ENCODE data around the gene CALN1.
"Not testable (repeated sequence)": the region's sequence is repeated elsewhere in the genome, so short reads cannot be mapped to it uniquely, and the experiment has no call there.

The CALN1 gene

GRCh38 chr7:71937840-71938371, 474.2 kb downstream of the CALN1 start:
- peak; percentile 80 for DNase-seq

DNA sequence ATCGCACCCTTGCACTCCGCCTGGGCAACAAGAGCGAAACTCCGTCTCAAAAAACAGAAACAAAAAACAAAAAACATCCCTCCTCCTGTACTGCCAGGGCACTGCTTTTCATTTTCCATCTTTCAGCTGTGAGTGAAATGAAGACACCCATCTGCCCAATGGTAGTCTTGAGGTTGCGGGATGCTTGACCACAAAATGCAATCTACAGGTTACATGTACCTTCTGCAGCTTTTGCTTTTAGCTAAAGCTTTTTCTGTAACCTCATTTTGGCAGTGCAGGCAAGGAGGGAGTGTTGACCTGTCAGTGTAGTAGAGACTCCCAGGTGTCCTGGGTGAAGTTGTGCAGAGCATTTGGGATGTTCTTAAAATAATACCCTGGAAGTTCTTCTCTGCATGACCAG, 476.5 kb downstream of the CALN1 start:
- no peak for DNase-seq

DNA sequence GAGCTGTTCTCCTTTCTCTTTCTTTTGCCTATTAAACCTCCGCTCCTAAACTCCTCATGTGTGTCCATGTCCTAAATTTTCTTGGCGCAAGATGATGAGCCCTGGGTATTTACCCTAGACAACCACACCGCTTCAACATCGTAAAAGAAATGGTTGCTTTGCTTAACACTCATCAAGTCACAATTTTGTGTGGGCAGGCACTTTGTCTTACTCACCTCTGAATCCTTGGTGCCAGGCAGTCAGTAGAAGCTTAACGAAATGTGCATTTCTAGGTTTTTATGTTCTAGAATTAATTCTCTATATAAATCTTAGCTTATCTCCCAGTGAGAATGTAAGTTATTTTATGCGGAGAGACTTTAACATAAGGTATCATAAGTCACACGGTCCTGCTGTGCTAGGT, 478.7 kb downstream of the CALN1 start:
- DNase-seq = no peak

- no peak for DNase-seq
These were observed 486.5 kb downstream of the CALN1 start for GRCh38 chr7:71925663-71926062.

- not testable (repeated sequence) for DNase-seq
These were observed 497.9 kb downstream of the CALN1 start for GRCh38 chr7:71914204-71914603.

- DNase-seq = no peak
These were observed 499.7 kb downstream of the CALN1 start for GRCh38 chr7:71912476-71912875.

GRCh38 chr7:71911051-71911450, 501.1 kb downstream of the CALN1 start:
- no peak for DNase-seq

DNA sequence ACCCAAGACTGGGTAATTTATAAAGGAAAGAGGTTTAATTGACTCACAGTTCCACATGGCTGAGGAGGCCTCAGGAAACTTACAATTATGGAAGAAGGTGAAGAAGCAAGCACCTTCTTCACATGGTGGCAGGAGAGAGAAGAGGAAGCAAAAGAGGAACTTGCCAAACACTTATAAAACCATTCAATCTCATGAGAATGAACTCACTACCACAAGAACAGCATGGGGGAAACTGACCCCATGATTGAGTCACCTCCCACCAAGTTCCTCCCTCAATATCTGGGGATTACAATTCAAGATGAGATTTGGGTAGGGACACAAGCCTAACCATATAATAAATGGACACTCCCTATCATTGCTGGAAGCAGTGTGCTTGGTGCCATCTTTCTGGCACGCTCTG, 506.3 kb downstream of the CALN1 start:
- DNase-seq = no peak

- no peak for DNase-seq
These were observed 507.7 kb downstream of the CALN1 start for GRCh38 chr7:71904484-71904883.

DNA sequence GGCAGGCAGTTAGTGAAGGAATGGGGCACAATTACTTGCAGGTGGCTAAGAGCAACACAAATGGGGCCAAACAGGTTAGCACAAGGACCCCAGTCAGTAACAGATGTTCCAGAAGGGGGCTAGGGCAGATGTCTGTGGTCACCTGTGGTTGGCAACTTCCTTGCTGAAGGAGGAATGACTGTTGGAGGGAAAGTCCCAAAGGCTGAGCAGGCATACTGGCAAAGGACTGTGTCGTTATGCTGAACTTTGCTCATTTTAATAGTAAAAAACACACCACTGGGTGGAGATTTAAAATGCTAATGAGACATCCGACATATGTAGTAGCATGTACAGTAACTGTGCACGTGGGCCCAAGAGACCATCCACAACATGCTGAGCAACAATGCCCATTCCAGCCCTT, 511.6 kb downstream of the CALN1 start:
- no peak for DNase-seq

GRCh38 chr7:71896535-71896934, 515.6 kb downstream of the CALN1 start:
- DNase-seq = no peak

GRCh38 chr7:71886046-71886445, 526.1 kb downstream of the CALN1 start:
- no peak for DNase-seq

DNA sequence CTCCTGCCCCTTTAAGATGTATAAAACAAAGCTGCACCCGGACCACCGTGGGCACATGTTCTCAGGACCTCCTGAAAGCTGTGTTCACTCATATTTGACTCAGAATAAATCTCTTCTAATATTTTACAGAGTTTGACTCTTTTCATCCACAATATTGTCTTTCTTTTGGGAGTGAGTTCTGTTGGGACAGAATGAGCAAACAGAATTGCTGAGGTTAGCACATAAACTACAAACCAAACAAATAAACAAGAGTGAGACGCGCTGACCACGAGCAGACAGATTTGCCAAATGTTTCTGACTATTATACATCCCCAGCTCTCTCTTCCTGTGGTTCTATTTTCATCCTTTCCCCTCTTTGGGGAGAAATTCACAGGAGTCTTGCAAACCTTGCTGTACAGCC, 526.7 kb downstream of the CALN1 start:
- DNase-seq = no peak

- DNase-seq = no peak
These were observed 528.7 kb downstream of the CALN1 start for GRCh38 chr7:71883415-71883814.

DNA sequence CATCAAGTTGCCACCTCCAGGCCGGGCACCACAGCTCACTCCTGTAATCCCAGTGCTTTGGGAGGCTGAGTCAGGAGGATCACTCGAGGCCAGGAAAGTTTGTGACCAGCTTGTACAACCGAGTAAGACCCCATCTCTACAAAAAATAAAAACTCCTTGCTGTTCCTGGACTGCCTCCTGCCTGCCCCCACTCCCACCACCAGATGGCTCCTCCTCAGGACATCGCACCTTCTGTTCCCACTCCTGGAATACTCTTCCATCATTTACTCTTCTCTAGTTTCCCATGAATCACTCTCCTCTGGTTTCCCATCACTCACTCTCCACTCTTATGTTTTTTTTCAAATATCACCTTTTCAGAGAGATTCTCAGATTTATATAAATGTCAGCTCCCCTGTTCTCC, 540.7 kb downstream of the CALN1 start:
- DNase-seq = no peak

- no peak for DNase-seq
These were observed 541.3 kb downstream of the CALN1 start for GRCh38 chr7:71870812-71871211.

GRCh38 chr7:71868797-71869196, 543.3 kb downstream of the CALN1 start:
- DNase-seq = no peak

DNA sequence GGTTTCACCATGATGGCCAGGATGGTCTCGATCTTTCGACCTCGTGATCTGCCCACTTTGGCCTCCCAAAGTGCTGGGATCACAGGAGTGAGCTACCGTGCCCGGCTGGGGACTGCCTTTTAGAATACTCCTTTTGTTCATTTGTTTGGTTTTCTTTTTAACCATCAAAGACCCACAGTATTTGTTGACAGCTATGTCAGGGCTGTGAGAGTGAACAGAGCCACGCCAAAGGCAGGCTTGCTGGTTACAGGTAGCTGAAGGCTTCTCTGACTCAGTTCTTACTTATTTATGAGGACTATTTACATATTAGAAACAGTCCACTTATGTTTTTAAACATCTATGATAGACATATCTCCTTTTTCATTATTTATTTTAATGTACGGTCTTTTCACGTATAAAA, 544.5 kb downstream of the CALN1 start:
- no peak for DNase-seq

GRCh38 chr7:71865172-71865571, 547.0 kb downstream of the CALN1 start:
- DNase-seq = no peak

DNA sequence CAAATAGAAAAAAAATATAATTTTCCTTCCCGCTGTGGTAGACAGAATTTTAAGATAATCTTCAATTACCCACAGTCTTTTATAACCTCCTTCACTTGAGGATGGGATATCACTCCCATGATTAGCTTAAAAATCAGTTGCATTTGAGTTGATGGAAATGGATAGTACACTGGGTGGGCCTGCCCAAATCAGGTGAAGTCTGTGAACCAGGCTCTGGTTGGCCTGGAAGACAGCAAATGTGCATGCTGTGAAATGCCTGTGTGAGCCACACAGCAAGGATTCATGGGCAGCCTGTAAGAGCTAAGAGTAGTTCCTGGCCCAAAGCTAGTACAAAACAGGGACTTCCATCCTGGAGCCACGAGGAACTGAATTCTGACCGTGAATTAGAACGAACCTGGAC, 548.0 kb downstream of the CALN1 start:
- DNase-seq = no peak

DNA sequence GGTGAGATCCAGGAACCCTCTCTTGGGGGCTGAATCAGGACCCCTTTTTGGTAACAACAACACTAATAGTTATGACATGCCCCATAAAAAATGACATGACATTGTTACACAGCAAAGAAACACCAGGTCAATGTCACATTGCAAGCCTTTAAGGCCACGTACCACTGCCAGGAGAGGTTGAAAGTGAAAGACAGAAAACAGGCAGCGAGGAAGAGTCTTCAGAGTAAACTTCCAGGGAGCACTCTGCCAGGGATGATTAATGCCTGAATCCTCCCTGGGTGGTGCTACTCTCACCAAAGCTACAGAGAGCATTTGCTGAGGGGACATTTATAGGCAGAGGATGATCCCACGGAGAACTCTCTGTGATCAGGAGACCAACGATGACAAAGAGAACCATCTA, 551.6 kb downstream of the CALN1 start:
- DNase-seq = no peak

DNA sequence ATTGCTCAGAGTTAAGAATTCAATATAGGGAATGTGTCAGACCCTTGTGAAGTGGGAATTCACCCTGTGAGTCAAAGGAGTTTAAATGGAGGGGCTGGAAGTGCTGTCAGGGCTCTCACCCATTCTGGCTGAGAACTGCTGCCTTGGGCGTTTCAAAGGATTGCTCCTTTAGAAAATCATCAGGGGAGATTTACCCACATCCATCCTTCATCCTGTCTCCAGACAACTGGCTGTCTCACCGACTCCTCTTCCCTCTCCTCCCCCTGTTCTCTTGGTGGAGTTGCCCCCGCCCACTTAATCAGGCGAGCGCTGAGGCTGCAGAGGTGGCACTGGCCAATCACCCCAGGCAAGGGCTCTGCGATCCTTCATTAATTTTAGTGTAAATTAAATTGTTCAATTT, 554.8 kb downstream of the CALN1 start:
- DNase-seq = no peak

DNA sequence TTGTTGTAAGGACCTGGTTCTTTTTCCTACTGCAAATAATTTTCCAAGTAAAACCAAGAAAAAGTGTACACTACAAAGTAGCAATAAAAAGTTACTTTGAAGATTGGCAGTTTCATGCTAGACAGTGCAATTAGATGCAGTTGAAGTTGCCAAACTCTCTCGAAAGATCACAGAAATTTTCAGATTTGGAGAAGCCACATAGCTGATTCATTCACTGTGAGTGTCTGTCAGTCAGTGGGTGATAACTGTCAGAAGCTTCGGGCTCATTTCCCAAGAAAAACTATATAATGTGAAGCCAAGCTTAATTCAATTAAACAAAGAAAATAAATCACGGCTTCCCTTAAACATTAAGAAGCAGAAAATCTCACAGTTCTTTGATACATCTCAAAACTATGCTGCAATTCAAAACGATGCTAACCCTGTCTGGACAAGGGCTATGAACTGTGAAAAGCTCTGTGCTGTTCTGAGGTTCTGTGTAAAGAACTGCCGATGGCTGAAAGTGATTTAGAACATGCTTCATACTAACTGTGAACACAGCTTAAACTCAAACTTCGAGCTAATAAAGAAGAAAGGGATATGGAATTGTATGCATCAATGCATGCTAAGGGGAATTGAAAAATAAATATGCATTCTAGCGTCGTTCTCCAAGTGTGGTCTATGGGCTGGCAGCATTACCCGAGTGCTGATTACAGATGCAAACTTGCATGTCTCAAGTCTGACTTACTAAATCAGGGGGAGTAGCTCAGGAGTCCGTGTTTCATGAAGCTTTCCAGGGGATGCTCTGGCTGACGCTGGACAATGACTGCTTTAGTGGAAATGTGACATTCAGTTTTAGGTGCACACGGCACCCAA, 557.4 kb downstream of the CALN1 start:
- DNase-seq = no peak

- DNase-seq = no peak
These were observed 560.2 kb downstream of the CALN1 start for GRCh38 chr7:71851776-71852498.
